ENCODE data around the gene ARHGEF1. TPM values are rescaled to one million over a fixed set of nuclear protein-coding genes. Genes with fewer than 3 reads are reported as not detected.

Gene ARHGEF1
- polyA plus RNA-seq, 1 experiment = 19.5 TPM

- Histone ChIP-seq H3K9me3 (ENCODE audit: control insufficient read depth, insufficient read depth, low read length) (no peaks in the 10 kb centered on the region), H3K4me3 (ENCODE audit: low read depth, low read length) (no peak within 1 kb of the TSS), H3K27ac (ENCODE audit: low read depth, low read length) (no peak within 1 kb of the TSS), H3K27me3 (ENCODE audit: control insufficient read depth, insufficient read depth, low read length) (peaks cover 24% of the 10 kb centered on the region)
- ChIA-PET POLR2A (no interaction called here), CTCF (no interaction called here)
- DNase-seq (ENCODE audit: low read depth, low spot score) = no peak
- no peak for TF ChIP-seq CTCF (IDR thresholded peaks at IDR 0.05; ENCODE audit: low read depth, low read length)
These were observed 5.8 kb upstream of the ARHGEF1 start, which contains the start of gene CD79A for GRCh38 chr19:41876847-41877832. TSS of gene CD79A (plus strand) at chr19:41877279. CDS start at chr19:41877305, 26 bp downstream.

- ChIA-PET POLR2A (no interaction called here), CTCF (no interaction called here)
- Histone ChIP-seq H3K27me3 (ENCODE audit: control insufficient read depth, insufficient read depth, low read length) (peaks cover 24% of the 10 kb centered on the region), H3K27ac (ENCODE audit: low read depth, low read length) (no peak overlapping the region), H3K9me3 (ENCODE audit: control insufficient read depth, insufficient read depth, low read length) (0 out of 2 replicates have a peak, but pooled peaks cover 1% of the 10 kb centered on the region), H3K4me3 (ENCODE audit: low read depth, low read length) (no peak overlapping the region)
- no peak for TF ChIP-seq CTCF (IDR thresholded peaks at IDR 0.05; ENCODE audit: low read depth, low read length)
- no peak for DNase-seq (ENCODE audit: low read depth, low spot score)
These were observed 4.8 kb upstream of the ARHGEF1 start for GRCh38 chr19:41877916-41878905.

- Histone ChIP-seq H3K9me3 (ENCODE audit: control insufficient read depth, insufficient read depth, low read length) (0 out of 2 replicates have a peak, but pooled peaks cover 4% of the 10 kb centered on the region), H3K4me3 (ENCODE audit: low read depth, low read length) (no peak overlapping the region), H3K27me3 (ENCODE audit: control insufficient read depth, insufficient read depth, low read length) (peaks cover 24% of the 10 kb centered on the region), H3K27ac (ENCODE audit: low read depth, low read length) (no peak overlapping the region)
- DNase-seq (ENCODE audit: low read depth, low spot score) = no peak
- POLR2A ChIA-PET = no interaction called here
- CTCF ChIA-PET = no interaction called here
- TF ChIP-seq CTCF (IDR thresholded peaks at IDR 0.05; ENCODE audit: low read depth, low read length) = no peak
These were observed 3.9 kb upstream of the ARHGEF1 start for GRCh38 chr19:41879080-41879479.

- POLR2A ChIA-PET = no interaction called here
- peaks cover 24% of the 10 kb centered on the region for H3K27me3 ChIP-seq (ENCODE audit: control insufficient read depth, insufficient read depth, low read length)
These were observed 3.2 kb upstream of the ARHGEF1 start for GRCh38 chr19:41879670-41880328.

More at GRCh38 chr19:41879670-41880328, 3.2 kb upstream of the ARHGEF1 start:
- no peak for DNase-seq (ENCODE audit: low read depth, low spot score)
- no peak for TF ChIP-seq CTCF (IDR thresholded peaks at IDR 0.05; ENCODE audit: low read depth, low read length)
- no peak overlapping the region for H3K27ac ChIP-seq (ENCODE audit: low read depth, low read length)
- H3K9me3 ChIP-seq (ENCODE audit: control insufficient read depth, insufficient read depth, low read length) = 0 out of 2 replicates have a peak, but pooled peaks cover 4% of the 10 kb centered on the region
- H3K4me3 ChIP-seq (ENCODE audit: low read depth, low read length) = no peak overlapping the region
- CTCF ChIA-PET = no interaction called here
